Hematopoietic multipotent progenitor cell treated with erythropoietin and hydrocortisone succinate and interleukin-3 and kit ligand, for 4 days (in vitro differentiated cells): ENCODE data around the gene HSH2D.

ENCODE experiments used
- DNase-seq: peaks from one replicate; pipeline ENCODE4 v3.0.0-alpha.2; 2015

HSH2D gene

GRCh38 chr19:16198370-16198651 is 54.8 kb downstream of the HSH2D start:
- DNase-seq, result peak; percentile 39

GRCh38 chr19:16199275-16199932 is 55.9 kb downstream of the HSH2D start:
- no peak for DNase-seq

- peak; percentile 41 for DNase-seq
Measured at GRCh38 chr19:16200038-16201010, 56.8 kb downstream of the HSH2D start.

- no peak for DNase-seq
Measured at GRCh38 chr19:16201011-16201391, 57.5 kb downstream of the HSH2D start.

- DNase-seq, result no peak
Measured at GRCh38 chr19:16202320-16203255, 59.1 kb downstream of the HSH2D start.

GRCh38 chr19:16203256-16204004 is 59.9 kb downstream of the HSH2D start:
- no peak for DNase-seq

- DNase-seq, result no peak
Measured at GRCh38 chr19:16204005-16204294, 60.5 kb downstream of the HSH2D start.

- no peak for DNase-seq
Measured at GRCh38 chr19:16205205-16206045, 61.9 kb downstream of the HSH2D start.

- DNase-seq, result no peak
Measured at GRCh38 chr19:16206046-16206605, 62.6 kb downstream of the HSH2D start.

GRCh38 chr19:16206637-16207036 is 63.2 kb downstream of the HSH2D start:
- DNase-seq, result no peak

GRCh38 chr19:16207063-16207462 is 63.6 kb downstream of the HSH2D start:
- DNase-seq, result no peak

- DNase-seq, result no peak
Measured at GRCh38 chr19:16207490-16208025, 64.1 kb downstream of the HSH2D start.
